ENCODE data around the gene KIAA0513.

KIAA0513 gene

DNA sequence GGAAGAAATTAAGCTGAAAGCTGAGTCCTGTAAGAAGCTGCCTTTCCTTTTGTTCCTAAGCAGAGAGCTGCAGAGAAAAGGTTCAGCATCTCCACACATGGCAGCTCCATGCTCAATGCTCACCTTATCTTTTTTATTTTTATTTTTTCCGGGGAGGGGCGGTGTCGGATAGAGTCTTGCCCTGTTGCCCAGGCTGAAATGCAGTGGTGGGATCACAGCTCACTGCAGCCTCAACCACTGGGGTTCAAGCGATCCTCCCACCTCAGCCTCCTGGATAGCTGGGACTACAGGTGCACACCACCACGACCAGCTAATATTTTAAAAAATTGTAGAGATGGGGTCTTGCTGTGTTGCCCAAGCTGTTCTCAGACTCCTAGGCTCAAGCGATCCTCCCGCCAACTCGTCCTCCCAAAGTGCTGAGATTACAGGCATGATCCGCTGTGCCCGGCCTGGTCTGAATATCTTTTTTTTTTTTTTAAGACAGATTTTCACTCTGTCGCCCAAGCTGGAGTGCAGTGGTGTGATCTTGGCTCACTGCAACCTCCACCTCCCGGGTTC, 112.9 kb downstream of the KIAA0513 start:
- TF ChIP-seq, protein P1, sequence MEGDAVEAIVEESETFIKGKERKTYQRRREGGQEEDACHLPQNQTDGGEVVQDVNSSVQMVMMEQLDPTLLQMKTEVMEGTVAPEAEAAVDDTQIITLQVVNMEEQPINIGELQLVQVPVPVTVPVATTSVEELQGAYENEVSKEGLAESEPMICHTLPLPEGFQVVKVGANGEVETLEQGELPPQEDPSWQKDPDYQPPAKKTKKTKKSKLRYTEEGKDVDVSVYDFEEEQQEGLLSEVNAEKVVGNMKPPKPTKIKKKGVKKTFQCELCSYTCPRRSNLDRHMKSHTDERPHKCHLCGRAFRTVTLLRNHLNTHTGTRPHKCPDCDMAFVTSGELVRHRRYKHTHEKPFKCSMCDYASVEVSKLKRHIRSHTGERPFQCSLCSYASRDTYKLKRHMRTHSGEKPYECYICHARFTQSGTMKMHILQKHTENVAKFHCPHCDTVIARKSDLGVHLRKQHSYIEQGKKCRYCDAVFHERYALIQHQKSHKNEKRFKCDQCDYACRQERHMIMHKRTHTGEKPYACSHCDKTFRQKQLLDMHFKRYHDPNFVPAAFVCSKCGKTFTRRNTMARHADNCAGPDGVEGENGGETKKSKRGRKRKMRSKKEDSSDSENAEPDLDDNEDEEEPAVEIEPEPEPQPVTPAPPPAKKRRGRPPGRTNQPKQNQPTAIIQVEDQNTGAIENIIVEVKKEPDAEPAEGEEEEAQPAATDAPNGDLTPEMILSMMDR (IDR thresholded peaks at IDR 0.05; ENCODE audit: extremely low read depth, insufficient read depth, missing control alignments): no peak

DNA sequence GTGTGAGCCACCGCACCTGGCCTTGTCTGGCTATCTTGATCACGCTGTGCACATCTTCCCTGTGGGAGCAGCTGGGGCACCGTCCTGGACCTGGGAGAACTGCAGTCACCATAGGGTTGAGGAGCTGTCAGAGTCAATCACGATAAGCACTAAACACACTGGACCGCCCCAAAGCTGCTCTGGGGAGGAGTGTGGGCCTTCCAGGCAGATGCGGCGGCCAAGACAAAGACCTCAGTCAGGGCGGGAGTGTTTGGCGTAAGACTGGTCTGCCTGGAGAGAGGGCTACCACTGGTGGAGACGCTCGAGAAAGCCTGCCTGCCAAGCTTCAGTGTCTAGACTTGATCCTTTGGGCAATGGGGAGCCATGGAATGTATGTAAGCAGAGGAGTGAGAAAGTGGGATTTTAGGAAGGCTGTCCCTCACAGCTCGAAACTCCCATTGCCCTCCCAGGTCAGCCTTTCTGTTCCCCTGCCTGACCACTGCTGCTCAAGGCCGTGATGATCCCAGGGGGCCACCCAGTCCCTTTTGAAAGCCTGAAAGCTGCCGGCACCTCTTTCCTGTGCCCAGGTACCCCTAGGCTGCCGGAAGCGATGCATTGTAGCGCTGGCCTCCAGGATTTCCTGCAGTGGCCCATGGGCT, 114.0 kb downstream of the KIAA0513 start:
- no peak for DNase-seq (ENCODE audit: low spot score)
- TF ChIP-seq, protein P1 (IDR thresholded peaks at IDR 0.05; ENCODE audit: extremely low read depth, insufficient read depth, missing control alignments): no peak
- in situ Hi-C loops (cut with MboI; ENCODE audit: low pct_unique_long_range_greater_than_20kb, low sequenced_read_pairs, unreplicated experiment): no loop called here

More for the DNA sequence above, 112.9 kb downstream of the KIAA0513 start:
- in situ Hi-C loops (cut with MboI; ENCODE audit: low pct_unique_long_range_greater_than_20kb, low sequenced_read_pairs, unreplicated experiment): no loop called here
- DNase-seq (ENCODE audit: low spot score): no peak

DNA sequence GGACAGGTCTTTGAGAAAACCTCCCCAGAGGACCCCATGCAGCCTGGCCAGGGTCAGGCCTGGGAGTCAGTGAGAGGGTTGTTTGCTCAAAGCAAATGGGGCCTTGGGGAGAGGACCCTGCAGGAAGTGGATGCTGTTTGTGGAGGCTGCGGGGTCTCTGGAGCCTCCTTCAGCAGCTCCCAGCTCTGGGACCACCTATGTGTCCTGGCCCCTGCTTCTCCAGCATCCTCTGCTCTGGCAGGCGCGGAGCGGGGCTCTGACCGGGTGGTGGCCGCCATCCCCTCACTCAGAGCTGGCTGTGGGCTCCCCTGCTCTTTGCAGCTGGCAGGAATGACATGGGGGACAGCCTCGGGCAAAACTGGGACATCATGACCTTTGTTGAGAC, 114.5 kb downstream of the KIAA0513 start:
- TF ChIP-seq, protein P1 (IDR thresholded peaks at IDR 0.05; ENCODE audit: extremely low read depth, insufficient read depth, missing control alignments): no peak
- no peak for DNase-seq (ENCODE audit: low spot score)
- in situ Hi-C loops (cut with MboI; ENCODE audit: low pct_unique_long_range_greater_than_20kb, low sequenced_read_pairs, unreplicated experiment): no loop called here

DNA sequence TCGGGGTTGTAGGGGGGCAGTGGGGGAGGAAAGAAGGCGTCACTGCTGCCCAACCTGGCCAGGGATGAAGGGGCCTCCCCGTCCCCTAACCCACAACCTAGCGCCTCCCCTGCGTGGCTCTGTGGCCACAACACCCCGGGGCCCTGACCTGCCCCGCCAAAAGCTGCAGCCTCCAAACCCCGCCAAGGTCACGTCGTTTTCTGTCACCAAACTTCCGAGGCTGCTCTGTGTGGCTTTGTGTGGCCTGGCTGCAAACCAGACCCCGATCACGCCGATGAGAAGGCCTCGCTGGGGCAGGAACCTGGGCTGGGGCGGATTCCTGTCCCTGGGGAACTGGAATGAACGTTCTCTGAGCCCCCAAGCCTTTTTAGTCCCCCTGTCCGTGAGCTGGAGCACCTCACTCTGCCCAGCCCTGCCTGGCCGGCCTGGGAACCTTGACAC, 115.2 kb downstream of the KIAA0513 start:
- TF ChIP-seq, protein P1 (IDR thresholded peaks at IDR 0.05; ENCODE audit: extremely low read depth, insufficient read depth, missing control alignments): no peak
- DNase-seq (ENCODE audit: low spot score): no peak
- in situ Hi-C loops (cut with MboI; ENCODE audit: low pct_unique_long_range_greater_than_20kb, low sequenced_read_pairs, unreplicated experiment): no loop called here
